ENCODE measurements around the gene CHAF1A.

The CHAF1A gene

DNA sequence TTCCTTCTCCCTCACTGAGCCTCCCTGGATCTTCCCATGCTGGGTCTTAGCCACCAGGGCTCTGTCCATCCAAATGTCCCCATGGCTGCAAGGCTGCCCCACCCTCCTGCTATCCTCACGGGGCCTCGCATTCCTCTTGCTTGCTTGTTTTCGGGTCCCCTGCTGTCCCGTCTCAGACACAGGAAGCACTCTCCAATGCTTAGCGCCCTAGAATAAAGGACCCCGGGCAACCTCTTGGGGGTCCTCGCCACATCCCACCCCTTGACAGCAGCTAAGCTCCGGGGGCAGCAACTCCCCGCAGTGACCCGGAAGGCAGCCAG is 25.8 kb upstream of the CHAF1A start:
- H3K27ac ChIP-seq: no peak overlapping the region
- TF ChIP-seq ZFX (IDR thresholded peaks at IDR 0.05; ENCODE audit: borderline replicate concordance): no peak
- TF ChIP-seq, protein P1, sequence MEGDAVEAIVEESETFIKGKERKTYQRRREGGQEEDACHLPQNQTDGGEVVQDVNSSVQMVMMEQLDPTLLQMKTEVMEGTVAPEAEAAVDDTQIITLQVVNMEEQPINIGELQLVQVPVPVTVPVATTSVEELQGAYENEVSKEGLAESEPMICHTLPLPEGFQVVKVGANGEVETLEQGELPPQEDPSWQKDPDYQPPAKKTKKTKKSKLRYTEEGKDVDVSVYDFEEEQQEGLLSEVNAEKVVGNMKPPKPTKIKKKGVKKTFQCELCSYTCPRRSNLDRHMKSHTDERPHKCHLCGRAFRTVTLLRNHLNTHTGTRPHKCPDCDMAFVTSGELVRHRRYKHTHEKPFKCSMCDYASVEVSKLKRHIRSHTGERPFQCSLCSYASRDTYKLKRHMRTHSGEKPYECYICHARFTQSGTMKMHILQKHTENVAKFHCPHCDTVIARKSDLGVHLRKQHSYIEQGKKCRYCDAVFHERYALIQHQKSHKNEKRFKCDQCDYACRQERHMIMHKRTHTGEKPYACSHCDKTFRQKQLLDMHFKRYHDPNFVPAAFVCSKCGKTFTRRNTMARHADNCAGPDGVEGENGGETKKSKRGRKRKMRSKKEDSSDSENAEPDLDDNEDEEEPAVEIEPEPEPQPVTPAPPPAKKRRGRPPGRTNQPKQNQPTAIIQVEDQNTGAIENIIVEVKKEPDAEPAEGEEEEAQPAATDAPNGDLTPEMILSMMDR (IDR thresholded peaks at IDR 0.05): no peak

- no peak for TF ChIP-seq ZFX (IDR thresholded peaks at IDR 0.05; ENCODE audit: borderline replicate concordance)
- TF ChIP-seq, protein P1 (IDR thresholded peaks at IDR 0.05): no peak
- H3K27ac ChIP-seq: no peak overlapping the region
Measured at GRCh38 chr19:4376991-4377781, 25.3 kb upstream of the CHAF1A start.

DNA sequence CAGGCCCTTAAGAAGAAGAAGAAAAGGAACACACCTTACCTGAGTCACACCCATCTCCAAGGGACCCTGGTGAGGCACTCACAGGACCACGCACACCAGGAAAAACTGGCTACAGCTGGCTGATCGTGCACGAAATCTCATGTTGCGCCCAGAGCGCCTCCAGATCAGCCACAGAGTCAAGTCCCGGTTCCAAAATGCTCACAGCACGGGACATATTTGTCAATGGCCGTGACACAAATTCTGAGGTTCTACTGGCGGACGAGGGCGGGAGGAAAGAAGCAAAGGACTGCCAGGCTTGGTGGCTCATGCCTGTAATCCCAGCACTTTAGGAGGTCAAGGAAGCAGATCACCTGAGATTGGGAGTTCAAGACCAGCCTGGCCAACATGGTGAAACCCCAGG is 23.6 kb upstream of the CHAF1A start:
- H3K27ac ChIP-seq: no peak overlapping the region

GRCh38 chr19:4379383-4380253 is 22.8 kb upstream of the CHAF1A start:
- H3K27ac ChIP-seq: no peak overlapping the region
- TF ChIP-seq ZFX (IDR thresholded peaks at IDR 0.05; ENCODE audit: borderline replicate concordance): no peak
- TF ChIP-seq, protein P1 (IDR thresholded peaks at IDR 0.05): no peak

More for the DNA sequence above, 23.6 kb upstream of the CHAF1A start:
- no peak for TF ChIP-seq ZFX (IDR thresholded peaks at IDR 0.05; ENCODE audit: borderline replicate concordance)

DNA sequence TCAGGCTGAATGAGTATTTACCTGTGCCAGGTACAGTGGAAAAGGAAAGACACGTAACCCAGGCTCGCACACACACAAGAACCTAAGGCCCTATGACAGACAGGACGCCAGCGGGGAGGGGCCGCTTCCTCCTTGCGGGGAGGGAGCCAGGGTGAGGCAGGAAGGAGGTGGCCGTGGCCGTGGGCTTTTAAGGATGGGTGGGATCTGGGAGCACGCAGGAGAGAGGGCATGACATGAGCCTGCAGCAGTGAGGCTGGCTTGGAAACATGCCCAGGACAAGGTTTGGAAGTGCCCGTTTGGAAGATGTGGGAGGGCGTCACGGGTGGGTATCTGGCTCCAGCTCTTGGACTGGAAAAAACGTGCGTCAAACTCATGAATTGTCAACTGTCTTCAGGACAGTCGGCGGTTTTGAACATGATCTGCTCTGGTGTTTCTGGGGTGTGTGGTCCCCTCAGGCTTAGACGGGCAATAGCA is 22.1 kb upstream of the CHAF1A start:
- no peak overlapping the region for H3K27ac ChIP-seq
- TF ChIP-seq, protein P1 (IDR thresholded peaks at IDR 0.05): no peak
- TF ChIP-seq ZFX (IDR thresholded peaks at IDR 0.05; ENCODE audit: borderline replicate concordance): no peak

DNA sequence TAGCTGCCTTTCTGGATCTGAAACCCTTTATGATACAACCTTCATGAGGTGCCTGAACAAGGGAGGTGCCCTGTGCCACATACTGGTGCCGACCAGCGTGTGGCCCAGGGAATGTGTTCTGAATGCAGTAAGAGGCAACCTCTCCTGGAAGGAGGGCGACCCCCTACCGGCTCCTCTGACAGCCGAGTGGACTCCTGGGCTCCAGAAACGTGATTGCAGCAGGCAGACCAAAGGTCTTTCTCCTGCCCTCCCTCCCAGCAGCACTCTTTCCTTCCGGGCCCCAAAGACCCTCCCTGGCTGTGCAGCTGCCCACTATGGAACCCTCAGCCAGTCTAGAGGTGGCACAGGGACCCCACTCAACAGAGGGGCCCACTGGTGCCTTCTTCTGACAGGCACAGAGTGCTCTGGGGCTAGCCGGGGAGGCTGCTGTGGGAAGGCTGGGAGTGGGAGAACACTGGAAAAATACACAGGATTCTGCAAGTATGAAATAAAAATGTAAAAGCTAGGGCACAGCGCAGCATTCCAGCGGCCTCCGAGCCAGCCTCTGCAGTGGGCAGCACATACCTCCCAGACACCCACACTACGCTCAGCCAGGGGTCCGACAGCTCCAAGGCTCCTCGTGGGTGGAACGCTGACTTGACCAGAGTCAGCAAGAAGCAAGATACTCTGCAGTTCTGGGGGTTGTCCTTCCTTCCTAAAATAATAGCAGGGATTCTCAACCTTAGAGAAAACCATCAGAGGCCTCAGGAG is 17.0 kb upstream of the CHAF1A start:
- no peak for TF ChIP-seq ZFX (IDR thresholded peaks at IDR 0.05; ENCODE audit: borderline replicate concordance)
- TF ChIP-seq, protein P1 (IDR thresholded peaks at IDR 0.05): no peak
- no peak overlapping the region for H3K27ac ChIP-seq

- H3K27ac ChIP-seq: no peak overlapping the region
- no peak for TF ChIP-seq ZFX (IDR thresholded peaks at IDR 0.05; ENCODE audit: borderline replicate concordance)
- TF ChIP-seq, protein P1 (IDR thresholded peaks at IDR 0.05): no peak
Measured at GRCh38 chr19:4386041-4386782, 16.2 kb upstream of the CHAF1A start.

Data from 22Rv1 (cell line).